HT1080 (cell line): ENCODE measurements around the gene RNF126. TPM values are rescaled to one million over a fixed set of nuclear protein-coding genes. Genes with fewer than 3 reads are reported as not detected.
"Not testable (repeated sequence)": the region's sequence is repeated elsewhere in the genome, so short reads cannot be mapped to it uniquely, and the experiment has no call there.

ENCODE experiments used
- DNase-seq: peaks from one replicate; pipeline ENCODE4 v3.0.0-alpha.2; 2015; ENCODE audit warnings: low read depth
- polyA plus RNA-seq, 2 experiments: library from polyadenylated mRNA; depleted of rRNA; stranded (reverse); fragments of >200 nt; gene quantifications; 2 replicates each; pipeline ENCODE4 v1.2.3, GENCODE V29; 2015
- total RNA-seq: library from RNA; depleted of rRNA; stranded (reverse); fragments of >200 nt; shearing (Covaris generic); gene quantifications from 2 replicates; pipeline ENCODE4 v1.2.3, GENCODE V29; 2014; rRNA removed

RNF126 gene
- 86.5 and 130 TPM in 2 replicates for total RNA-seq
- polyA plus RNA-seq (2015; cell fraction: cytosol; rRNA removed): 68.4 and 88.8 TPM in 2 replicates
- 60.5 and 61.1 TPM in 2 replicates for polyA plus RNA-seq (2015; cell fraction: nucleus; rRNA removed)

GRCh38 chr19:662962-663681 lies at the start of gene RNF126:
Gene RNF126 (minus strand): TSS chr19:663214. CDS start chr19:663121, 93 bp downstream.
- peak; percentile 71 for DNase-seq

GRCh38 chr19:711254-711653 lies 48.2 kb upstream of the RNF126 start:
- DNase-seq: no peak

GRCh38 chr19:710767-711166 lies 47.8 kb upstream of the RNF126 start:
- DNase-seq: no peak

- no peak for DNase-seq
These were observed 47.1 kb upstream of the RNF126 start for GRCh38 chr19:709965-710571.

GRCh38 chr19:709196-709964 lies 46.4 kb upstream of the RNF126 start:
- DNase-seq: no peak

- DNase-seq: no peak
These were observed 45.4 kb upstream of the RNF126 start, which contains the start of gene PALM for GRCh38 chr19:708154-709143. Gene PALM (plus strand): TSS chr19:708935. CDS start chr19:709147, 212 bp downstream.

- no peak for DNase-seq
These were observed 41.4 kb upstream of the RNF126 start for GRCh38 chr19:704447-704741.

GRCh38 chr19:703651-704446 lies 40.8 kb upstream of the RNF126 start:
- no peak for DNase-seq

- DNase-seq: no peak
These were observed 40.3 kb upstream of the RNF126 start for GRCh38 chr19:703329-703650.

GRCh38 chr19:702847-703246 lies 39.8 kb upstream of the RNF126 start:
- not testable (repeated sequence) for DNase-seq

GRCh38 chr19:699885-700284 lies 36.9 kb upstream of the RNF126 start:
- not testable (repeated sequence) for DNase-seq

- DNase-seq: not testable (repeated sequence)
These were observed 35.5 kb upstream of the RNF126 start for GRCh38 chr19:698529-698928.

GRCh38 chr19:695352-695949 lies 32.4 kb upstream of the RNF126 start, which contains the start of gene PRSS57:
Gene PRSS57 (minus strand): TSS chr19:695452. CDS start chr19:695430, 22 bp downstream.
- DNase-seq: no peak

GRCh38 chr19:694481-695351 lies 31.7 kb upstream of the RNF126 start:
- DNase-seq: no peak

- no peak for DNase-seq
These were observed 27.2 kb upstream of the RNF126 start for GRCh38 chr19:690203-690602.

GRCh38 chr19:688992-689391 lies 26.0 kb upstream of the RNF126 start:
- no peak for DNase-seq

GRCh38 chr19:688214-688613 lies 25.2 kb upstream of the RNF126 start:
- DNase-seq: no peak

- DNase-seq: no peak
These were observed 24.7 kb upstream of the RNF126 start for GRCh38 chr19:687569-688166.
